Transverse colon (tissue), 4 donors: ENCODE data around the gene COL1A1.

Source experiments
- EP300 ChIP-seq: sonication (generic); formaldehyde crosslinking; IDR thresholded peaks from one replicate; pipeline ENCODE4 v1.6.1; 2017; ENCODE audit warnings: antibody characterized with exemption, low read depth
- POLR2A ChIP-seq: fragments of 450-650 bp; IDR thresholded peaks from one replicate; pipeline ENCODE4 v1.6.1; 2016; ENCODE audit warnings: antibody characterized with exemption, mild to moderate bottlenecking, moderate library complexity
- POLR2AphosphoS5 ChIP-seq, 3 donors: sonication (generic); formaldehyde crosslinking; IDR thresholded peaks; one replicate each; pipeline ENCODE4 v1.6.1; 2016; ENCODE audit warnings: antibody characterized with exemption in 3 of 3
- TF ChIP-seq, protein P1 (sequence below), 5 experiments: fragments of 200-600 bp in 3 of 5; fragments of 450-650 bp in 2 of 5; sonication (generic) in 3 of 5; IDR thresholded peaks; 1 replicate in 2 of 5; 2 replicates in 3 of 5; pipeline ENCODE4 v1.5.1; 2016 to 2017; ENCODE audit warnings: antibody characterized with exemption in 5 of 5, inconsistent platforms in 3 of 5, mild to moderate bottlenecking in 2 of 5, moderate library complexity in 1 of 5

DNA sequence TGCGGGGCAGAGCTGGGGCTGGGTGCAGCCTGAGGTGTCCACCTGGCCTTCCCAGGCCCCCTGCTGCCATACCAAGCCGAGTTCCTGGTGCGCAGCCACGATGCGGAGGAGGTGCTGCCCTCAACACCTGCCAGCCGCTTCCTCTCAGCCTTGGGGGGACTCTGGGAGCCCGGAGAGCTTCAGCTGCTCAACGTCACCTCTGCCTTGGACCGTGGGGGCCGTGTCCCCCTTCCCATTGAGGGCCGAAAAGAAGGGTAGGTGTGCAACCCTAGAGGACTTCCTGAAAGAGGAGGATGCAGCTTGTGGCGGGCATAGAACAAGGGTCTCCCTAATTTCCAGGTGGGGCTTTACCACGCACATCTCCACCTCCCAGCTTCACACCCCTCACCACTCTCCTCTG, 33.1 kb downstream of the COL1A1 start:
- TF ChIP-seq, protein P1, sequence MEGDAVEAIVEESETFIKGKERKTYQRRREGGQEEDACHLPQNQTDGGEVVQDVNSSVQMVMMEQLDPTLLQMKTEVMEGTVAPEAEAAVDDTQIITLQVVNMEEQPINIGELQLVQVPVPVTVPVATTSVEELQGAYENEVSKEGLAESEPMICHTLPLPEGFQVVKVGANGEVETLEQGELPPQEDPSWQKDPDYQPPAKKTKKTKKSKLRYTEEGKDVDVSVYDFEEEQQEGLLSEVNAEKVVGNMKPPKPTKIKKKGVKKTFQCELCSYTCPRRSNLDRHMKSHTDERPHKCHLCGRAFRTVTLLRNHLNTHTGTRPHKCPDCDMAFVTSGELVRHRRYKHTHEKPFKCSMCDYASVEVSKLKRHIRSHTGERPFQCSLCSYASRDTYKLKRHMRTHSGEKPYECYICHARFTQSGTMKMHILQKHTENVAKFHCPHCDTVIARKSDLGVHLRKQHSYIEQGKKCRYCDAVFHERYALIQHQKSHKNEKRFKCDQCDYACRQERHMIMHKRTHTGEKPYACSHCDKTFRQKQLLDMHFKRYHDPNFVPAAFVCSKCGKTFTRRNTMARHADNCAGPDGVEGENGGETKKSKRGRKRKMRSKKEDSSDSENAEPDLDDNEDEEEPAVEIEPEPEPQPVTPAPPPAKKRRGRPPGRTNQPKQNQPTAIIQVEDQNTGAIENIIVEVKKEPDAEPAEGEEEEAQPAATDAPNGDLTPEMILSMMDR (IDR thresholded peaks at IDR 0.05): no peak
- TF ChIP-seq POLR2AphosphoS5 (IDR thresholded peaks at IDR 0.05): no peak
- no peak for TF ChIP-seq EP300
- TF ChIP-seq POLR2A: no peak
